Stimulated activated CD4-positive, alpha-beta T cell treated with anti-CD3 and anti-CD28 coated beads, Interleukin-15, amount 100 ng/mL, for 1 hour (primary cell): ENCODE data around the gene THADA.

ENCODE experiments used
- DNase-seq, 2 donors: peaks; one replicate each; pipeline ENCODE4 v3.0.0-alpha.2; 2020; ENCODE audit warnings: low read depth in 1 of 2, low spot score in 1 of 2

THADA gene

GRCh38 chr2:43280994-43281393, 314.8 kb downstream of the THADA start:
- DNase-seq, result no peak

- no peak for DNase-seq
Observed at GRCh38 chr2:43279317-43279840, 316.5 kb downstream of the THADA start.

GRCh38 chr2:43278564-43279220, 317.1 kb downstream of the THADA start:
- no peak for DNase-seq

- DNase-seq, result no peak
Observed at GRCh38 chr2:43276962-43277391, 318.9 kb downstream of the THADA start.

- no peak for DNase-seq
Observed at GRCh38 chr2:43276266-43276941, 319.4 kb downstream of the THADA start.

- DNase-seq, result no peak
Observed at GRCh38 chr2:43274721-43275120, 321.1 kb downstream of the THADA start.

GRCh38 chr2:43274055-43274454, 321.8 kb downstream of the THADA start:
- no peak for DNase-seq

GRCh38 chr2:43273529-43273928, 322.3 kb downstream of the THADA start:
- DNase-seq, result no peak

GRCh38 chr2:43270930-43271615, 324.8 kb downstream of the THADA start:
- no peak for DNase-seq

- no peak for DNase-seq
Observed at GRCh38 chr2:43270461-43270860, 325.4 kb downstream of the THADA start.

- DNase-seq, result no peak
Observed at GRCh38 chr2:43269706-43270105, 326.1 kb downstream of the THADA start.

GRCh38 chr2:43269074-43269572, 326.7 kb downstream of the THADA start:
- no peak for DNase-seq

GRCh38 chr2:43268066-43268953, 327.5 kb downstream of the THADA start:
- DNase-seq, result no peak

GRCh38 chr2:43267381-43267780, 328.5 kb downstream of the THADA start:
- no peak for DNase-seq

- DNase-seq, result no peak
Observed at GRCh38 chr2:43266711-43267111, 329.1 kb downstream of the THADA start.

- no peak for DNase-seq
Observed at GRCh38 chr2:43265421-43265820, 330.4 kb downstream of the THADA start.

- no peak for DNase-seq
Observed at GRCh38 chr2:43265001-43265400, 330.8 kb downstream of the THADA start.

- no peak for DNase-seq
Observed at GRCh38 chr2:43262951-43263350, 332.9 kb downstream of the THADA start.

- no peak for DNase-seq
Observed at GRCh38 chr2:43262239-43262638, 333.6 kb downstream of the THADA start.

- DNase-seq, result no peak
Observed at GRCh38 chr2:43259512-43259911, 336.3 kb downstream of the THADA start.
